Left ventricle myocardium inferior (tissue), 1 donor: Measurements from ENCODE around the gene CHD5. TPM values are rescaled to one million over a fixed set of nuclear protein-coding genes. Genes with fewer than 3 reads are reported as not detected.

Source experiments
- DNase-seq: peaks from one replicate; pipeline ENCODE4 v3.0.0-alpha.2; 2020
- H3K27ac ChIP-seq: fragments of 200-600 bp; replicated peaks from 2 replicates; pipeline ENCODE4 v1.8.0; 2021
- H3K27me3 ChIP-seq: fragments of 200-600 bp; 2 replicates; pipeline ENCODE4 v1.8.0; 2021; ENCODE audit warnings: low read depth
- H3K36me3 ChIP-seq: fragments of 200-600 bp; 2 replicates; pipeline ENCODE4 v1.8.0; 2021
- H3K4me1 ChIP-seq: fragments of 200-600 bp; 2 replicates; pipeline ENCODE4 v1.8.0; 2021
- H3K4me3 ChIP-seq: fragments of 200-600 bp; 2 replicates; pipeline ENCODE4 v1.8.0; 2021; ENCODE audit warnings: mild to moderate bottlenecking, moderate library complexity
- H3K9me3 ChIP-seq: fragments of 200-600 bp; replicated peaks from 2 replicates; pipeline ENCODE4 v1.8.0; 2021
- intact Hi-C: fragments of 100-400 bp; cut with micrococcal nuclease; formaldehyde crosslinking; loops from one replicate; pipeline ENCODE4 v1.11.0; 2022
- total RNA-seq: library from RNA; stranded (reverse); fragmentation: NEBNext Ultra II Directional; extraction: Animal tissue kit (Norgen Biotek cat#: 25700); gene quantifications from one replicate; pipeline ENCODE4 v1.2.1, GENCODE V29; 2021
- TF ChIP-seq, protein P1 (sequence below): fragments of 200-600 bp; IDR thresholded peaks from 2 replicates; pipeline ENCODE4 v1.8.0; 2021; ENCODE audit warnings: antibody characterized with exemption, mild to moderate bottlenecking, borderline replicate concordance
- donor health status: DM: no; HTN: yes; CAD: no; lungs with severe emphysema.

Gene CHD5
- total RNA-seq, 1 donor from 2014 or later, result 0.19 TPM

DNA sequence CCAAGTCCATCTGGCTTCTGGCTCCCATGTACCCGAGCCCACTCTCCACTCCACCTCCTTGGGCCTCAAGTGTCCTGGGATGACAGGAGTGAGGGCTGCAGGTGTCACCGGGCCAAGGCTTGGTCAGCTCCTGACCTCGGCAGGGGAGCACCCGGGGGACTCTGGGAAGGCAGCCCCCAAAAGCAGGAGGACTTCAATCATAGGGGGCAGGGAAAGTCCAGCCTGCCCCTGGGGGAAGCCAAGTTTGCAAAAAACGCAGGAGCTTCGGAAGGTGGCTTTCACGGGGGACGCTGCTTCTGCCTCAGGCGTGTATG lies 77.6 kb downstream of the CHD5 start:
- intact Hi-C loops, result no loop called here

DNA sequence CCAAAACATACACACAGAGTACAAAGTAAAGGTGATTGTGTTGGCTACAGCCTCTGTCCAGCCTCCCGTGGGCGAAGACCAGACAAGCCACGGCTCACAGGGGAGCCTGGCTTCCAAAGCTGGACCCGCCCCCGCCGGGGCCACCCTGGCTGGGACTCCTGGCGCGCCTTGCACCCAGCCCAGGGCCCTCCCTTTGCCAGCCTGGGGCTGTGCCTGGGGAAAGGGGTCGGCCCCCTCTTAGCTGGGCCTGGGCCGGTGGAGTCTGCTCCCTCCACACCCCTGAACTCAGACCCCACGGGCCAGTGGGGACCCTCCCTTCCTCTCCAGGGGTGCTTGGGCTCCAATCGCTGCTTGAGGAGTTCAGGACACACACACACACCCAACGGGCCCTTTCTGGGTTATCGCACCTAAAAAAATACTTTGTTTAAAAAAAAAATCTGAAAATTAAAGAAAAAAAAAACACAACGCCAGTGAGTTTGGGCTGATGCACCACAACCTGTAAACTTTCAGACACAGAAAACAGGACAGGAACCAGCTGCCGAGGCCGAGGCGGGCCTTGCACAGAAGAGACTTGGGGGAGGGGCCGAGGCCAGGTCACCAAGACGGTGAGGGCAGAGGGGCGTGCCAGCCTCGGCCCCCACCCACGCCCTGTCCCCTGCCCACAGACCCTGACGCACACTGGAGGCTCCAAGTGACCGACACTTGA lies 78.1 kb downstream of the CHD5 start:
- Histone ChIP-seq H3K4me3 (no peak overlapping the region), H3K36me3 (no peaks in the 10 kb centered on the region), H3K4me1 (peaks cover 20% of the 10 kb centered on the region), H3K27ac (no peak overlapping the region), H3K27me3 (peaks cover 58% of the 10 kb centered on the region), H3K9me3 (no peaks in the 10 kb centered on the region)
- intact Hi-C loops, result no loop called here
- TF ChIP-seq, protein P1, sequence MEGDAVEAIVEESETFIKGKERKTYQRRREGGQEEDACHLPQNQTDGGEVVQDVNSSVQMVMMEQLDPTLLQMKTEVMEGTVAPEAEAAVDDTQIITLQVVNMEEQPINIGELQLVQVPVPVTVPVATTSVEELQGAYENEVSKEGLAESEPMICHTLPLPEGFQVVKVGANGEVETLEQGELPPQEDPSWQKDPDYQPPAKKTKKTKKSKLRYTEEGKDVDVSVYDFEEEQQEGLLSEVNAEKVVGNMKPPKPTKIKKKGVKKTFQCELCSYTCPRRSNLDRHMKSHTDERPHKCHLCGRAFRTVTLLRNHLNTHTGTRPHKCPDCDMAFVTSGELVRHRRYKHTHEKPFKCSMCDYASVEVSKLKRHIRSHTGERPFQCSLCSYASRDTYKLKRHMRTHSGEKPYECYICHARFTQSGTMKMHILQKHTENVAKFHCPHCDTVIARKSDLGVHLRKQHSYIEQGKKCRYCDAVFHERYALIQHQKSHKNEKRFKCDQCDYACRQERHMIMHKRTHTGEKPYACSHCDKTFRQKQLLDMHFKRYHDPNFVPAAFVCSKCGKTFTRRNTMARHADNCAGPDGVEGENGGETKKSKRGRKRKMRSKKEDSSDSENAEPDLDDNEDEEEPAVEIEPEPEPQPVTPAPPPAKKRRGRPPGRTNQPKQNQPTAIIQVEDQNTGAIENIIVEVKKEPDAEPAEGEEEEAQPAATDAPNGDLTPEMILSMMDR, result no peak
- DNase-seq, result no peak

More for the DNA sequence above, 77.6 kb downstream of the CHD5 start:
- Histone ChIP-seq H3K36me3 (no peaks in the 10 kb centered on the region), H3K4me3 (no peak overlapping the region), H3K27me3 (peaks cover 58% of the 10 kb centered on the region), H3K27ac (no peak overlapping the region), H3K9me3 (no peaks in the 10 kb centered on the region), H3K4me1 (peaks cover 20% of the 10 kb centered on the region)
- TF ChIP-seq, protein P1, result no peak
- no peak for DNase-seq

DNA sequence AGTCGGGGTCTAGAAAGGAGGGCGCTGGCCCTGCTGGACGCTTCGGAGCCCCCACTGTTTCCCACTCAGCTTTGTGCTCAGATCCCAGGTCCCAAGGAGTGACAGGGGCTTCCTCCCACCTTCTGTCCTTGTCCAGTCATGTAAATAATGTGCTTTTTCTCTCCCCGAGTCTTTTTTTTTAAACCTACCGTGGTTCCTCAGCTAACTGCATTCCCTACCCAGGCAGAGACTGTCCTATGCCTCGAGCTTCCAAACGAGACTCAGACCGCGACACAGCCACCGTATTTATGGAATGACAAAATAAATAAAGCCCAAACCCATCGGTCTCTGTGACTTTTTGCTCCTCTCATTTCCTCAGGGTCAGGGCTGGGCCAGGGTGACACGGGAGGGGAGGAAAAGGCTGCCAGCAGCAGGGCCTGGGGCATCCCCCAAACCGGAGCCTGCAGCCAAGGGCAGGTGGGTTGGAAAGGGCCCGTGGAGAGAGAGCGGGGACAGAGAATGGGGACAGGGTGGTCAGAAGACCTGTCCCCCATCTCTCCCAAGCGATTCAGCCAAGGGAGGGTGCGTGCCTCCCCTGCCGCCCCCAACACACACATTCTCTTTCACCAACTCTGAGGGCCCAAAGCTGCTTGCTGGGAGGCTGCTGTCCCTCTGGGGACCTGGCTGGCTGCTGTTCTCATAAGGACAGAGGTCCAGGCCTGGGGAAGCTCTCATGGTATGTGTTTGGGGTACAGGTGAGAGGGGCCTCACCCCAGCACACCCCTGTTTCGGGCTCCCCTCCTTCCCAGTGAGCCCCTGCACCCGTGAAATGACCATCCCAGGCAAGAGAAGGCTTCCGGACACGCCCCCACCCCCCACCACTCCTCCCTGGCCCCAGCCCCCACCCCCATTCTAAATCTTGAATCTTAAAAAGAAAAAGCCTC lies 79.0 kb downstream of the CHD5 start:
- no peaks in the 10 kb centered on the region for H3K9me3 ChIP-seq
- intact Hi-C loops, result no loop called here
- TF ChIP-seq, protein P1, result no peak
- H3K4me1 ChIP-seq, result peaks cover 20% of the 10 kb centered on the region
- H3K4me3 ChIP-seq, result no peak overlapping the region
- H3K36me3 ChIP-seq, result no peaks in the 10 kb centered on the region
- no peak for DNase-seq
- H3K27me3 ChIP-seq, result peaks cover 53% of the 10 kb centered on the region
- no peak overlapping the region for H3K27ac ChIP-seq

DNA sequence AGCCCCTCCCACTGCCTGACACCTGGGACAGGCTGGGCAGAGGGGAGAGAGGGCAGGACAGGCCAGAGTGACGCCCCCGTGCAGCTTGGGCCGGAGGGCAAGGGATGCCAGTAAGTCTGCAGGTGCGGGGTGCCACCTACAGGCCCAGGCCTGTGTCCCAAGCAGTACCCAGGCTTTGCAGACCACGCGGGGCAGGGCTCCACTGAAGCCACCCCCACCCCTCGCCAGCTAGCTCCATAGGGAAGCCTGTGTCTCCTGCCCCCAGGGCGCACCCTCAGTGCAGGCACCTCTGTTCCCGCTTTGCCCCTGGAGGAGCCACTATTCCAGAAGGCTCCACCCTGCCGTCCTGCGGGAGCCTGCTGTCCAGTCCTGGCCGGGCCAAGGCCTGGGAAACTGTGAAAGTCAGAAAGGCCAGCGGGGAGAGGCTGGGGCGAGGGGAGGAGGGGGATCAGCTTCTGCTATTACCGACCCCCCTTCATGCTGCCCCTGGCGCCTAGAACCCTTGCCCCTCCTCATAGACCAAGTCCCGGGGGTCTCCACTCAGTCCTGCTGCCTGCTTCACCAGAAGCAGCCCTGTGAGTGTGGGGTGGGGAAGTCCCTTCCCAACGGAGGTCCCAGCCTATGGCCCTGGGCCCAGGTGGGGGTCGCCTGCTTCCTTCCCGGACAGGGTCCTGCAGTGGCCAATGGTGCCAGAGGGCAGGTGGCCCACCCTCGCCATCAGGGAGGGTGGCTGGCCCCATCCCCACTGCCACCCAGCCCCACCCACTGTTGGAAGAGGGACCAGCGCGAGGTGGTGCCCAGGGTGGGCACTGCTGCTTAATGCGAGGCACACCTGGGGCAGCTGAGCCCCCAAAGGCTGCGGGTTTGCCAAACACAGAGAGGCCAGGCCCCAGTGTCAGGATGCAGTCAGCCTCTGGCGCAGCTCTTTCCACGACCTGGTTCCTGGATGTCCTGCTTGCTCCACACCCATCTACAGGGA lies 80.0 kb downstream of the CHD5 start:
- H3K36me3 ChIP-seq, result no peaks in the 10 kb centered on the region
- no peak overlapping the region for H3K4me3 ChIP-seq
- H3K27ac ChIP-seq, result no peak overlapping the region
- H3K4me1 ChIP-seq, result peaks cover 20% of the 10 kb centered on the region
- TF ChIP-seq, protein P1, result peak; percentile 28
- intact Hi-C loops, result no loop called here
- H3K27me3 ChIP-seq, result peaks cover 43% of the 10 kb centered on the region
- DNase-seq, result peak; percentile 20
- no peaks in the 10 kb centered on the region for H3K9me3 ChIP-seq

DNA sequence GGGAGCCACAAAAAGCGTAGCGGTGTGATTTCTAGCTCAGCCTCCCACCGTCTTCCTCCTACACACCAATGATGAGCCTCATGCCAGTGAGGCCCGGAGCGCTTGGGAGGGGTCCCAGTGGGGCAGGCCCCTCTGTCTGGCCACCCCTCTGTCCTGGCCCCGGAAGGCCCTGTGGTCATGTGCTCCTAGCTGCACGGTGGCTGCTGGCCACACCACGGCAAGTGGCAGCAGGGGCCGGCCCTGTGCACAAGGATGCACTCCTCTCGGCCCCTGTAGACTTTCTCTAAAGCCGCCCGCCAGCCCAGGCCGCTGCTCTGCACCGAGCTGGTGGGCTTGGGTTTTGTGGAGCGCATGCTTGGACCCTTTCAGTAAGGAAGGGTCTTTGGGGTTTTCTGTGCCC lies 80.8 kb downstream of the CHD5 start:
- TF ChIP-seq, protein P1, result no peak
- Histone ChIP-seq H3K27ac (no peak overlapping the region), H3K9me3 (no peaks in the 10 kb centered on the region), H3K36me3 (no peaks in the 10 kb centered on the region), H3K27me3 (peaks cover 35% of the 10 kb centered on the region), H3K4me3 (no peak overlapping the region), H3K4me1 (peaks cover 20% of the 10 kb centered on the region)
- intact Hi-C loops, result no loop called here
- peak; percentile 7 for DNase-seq
